GM11168 (cell line): ENCODE measurements around the gene ZFYVE21.

Experiments used
- in situ Hi-C: fragments of 300-500 bp; cut with MboI; formaldehyde crosslinking; loops from one replicate; pipeline ENCODE4 v1.12.0; 2022; ENCODE audit warnings: low sequenced_read_pairs; ENCODE audit not compliant: unreplicated experiment

The ZFYVE21 gene

DNA sequence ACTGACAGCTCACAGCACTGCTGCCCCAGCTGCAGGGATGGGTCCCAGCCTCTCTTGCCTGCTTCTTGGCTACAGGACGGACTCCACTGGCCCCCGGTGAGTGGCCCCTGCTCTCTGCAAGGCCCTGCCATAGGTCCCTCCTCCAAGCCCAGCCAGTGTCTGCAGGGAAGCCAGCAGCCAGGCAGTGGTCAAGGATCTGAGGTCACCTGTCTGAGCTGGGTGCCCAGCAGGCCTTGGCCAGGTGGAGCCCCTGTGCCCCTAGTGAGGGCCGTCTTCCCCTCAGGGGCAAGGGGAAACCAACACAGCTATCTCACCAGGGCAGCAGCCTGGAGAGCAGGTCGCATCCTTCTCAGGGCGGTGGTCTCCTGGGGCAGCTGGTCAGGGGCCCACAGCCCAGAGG, 13.5 kb upstream of the ZFYVE21 start:
- in situ Hi-C loops, result no loop called here

DNA sequence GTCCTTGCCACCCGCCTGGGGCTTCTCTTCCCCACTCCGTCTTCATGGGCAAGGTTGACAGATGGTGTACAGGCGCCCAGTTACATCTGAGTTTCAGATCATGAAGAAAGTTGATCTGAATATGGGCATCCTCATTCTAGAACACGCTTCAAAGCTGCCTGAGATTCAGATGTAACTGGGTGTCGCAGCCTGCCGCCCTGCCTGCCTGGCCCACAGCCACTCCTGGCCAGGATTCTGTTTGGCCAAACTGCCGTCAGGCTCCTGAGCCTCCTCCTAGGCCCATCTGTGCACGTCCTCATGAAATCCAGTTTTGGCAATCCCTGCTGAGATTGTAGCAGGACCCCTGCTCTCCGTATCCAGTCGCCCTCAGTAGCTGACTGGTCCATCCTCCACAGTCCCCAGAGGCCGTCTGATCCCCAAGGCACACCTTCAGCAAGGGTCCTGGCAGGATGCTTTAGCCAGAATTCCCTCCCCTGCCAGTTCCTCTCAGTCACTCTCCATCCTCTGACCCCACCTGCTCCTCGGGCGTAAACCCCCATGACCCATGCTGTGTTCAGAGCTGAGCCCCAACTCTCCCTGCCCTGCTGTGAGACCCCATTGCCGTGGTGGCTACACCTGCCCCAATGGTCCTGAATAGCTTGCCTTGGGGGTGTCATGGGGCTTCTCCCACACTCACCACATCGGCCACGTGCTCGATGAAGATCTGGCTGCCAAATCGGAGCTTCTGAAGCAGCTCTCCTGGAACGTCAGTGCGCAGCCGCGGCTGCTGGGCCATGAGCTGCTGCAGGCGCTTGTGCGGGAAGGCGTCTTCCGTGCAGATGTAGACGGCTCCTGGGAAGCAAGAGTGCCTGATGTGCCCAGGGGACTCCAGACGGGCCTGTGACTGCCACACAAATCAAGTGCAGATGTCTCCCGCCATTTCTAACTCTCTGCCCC, 12.8 kb upstream of the ZFYVE21 start:
- in situ Hi-C loops, result no loop called here

DNA sequence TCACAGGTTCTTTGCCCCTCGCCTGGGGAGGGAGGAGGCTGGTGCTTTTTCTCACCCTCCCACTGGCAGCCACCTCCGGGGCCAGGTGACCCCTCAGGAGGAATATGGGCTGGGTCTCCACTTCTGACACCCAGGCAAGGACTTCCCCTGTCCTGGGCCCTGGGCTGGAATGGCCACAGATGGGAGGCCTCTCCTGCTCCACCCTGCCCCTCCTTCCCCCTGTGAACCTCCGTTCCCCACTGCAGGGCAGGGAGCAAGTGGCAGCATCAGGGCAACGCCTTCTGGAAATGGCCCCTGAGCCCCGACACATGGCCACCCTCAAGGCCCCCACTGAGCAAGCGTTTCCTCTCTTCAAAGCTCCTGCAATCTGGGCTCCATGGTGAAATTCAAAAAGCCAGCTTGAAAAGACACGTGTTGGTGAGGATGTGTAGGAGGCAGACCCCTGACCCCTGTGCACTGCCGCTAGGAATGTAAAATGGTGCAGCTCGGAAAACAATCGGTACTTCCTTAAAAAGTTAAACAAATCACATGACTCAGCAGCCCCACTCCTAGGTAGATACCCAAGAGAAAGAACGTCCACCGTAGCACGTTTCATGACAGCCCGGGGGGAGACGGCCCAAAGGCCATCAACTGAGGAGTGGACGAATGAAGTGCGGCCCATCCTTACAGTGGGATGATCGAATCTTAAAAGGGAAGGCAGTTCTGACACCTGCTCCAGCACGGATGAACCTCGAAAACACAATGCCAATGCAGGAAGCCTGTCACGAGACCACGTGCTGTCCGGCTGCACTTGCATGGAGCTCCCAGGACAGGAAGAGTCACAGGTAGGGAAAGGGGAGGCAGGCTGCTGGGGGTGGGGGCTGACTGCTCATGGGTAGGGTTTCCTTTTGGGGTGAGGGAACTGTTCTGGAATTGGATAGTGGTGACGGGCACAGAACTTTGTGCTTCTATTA, 11.9 kb upstream of the ZFYVE21 start:
- in situ Hi-C loops, result no loop called here

DNA sequence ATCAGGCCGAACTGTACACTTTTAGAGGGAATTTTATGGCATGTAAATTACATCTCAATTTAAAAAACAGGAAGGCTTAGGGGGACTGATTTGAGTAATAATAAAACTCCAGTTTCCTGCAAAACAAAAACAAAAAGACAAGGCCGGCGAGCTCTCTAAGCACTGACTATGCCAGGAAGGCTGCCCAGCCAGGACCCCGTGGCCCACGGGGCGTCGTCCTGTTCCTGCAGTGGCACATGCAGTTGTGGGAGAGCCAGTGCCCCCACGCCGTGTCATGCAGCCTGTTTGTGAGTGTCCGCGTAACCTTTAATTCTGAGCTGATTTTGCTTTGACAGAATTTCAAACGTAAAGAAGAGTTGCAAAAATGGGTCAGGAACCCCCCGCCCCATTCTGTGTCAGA, 10.9 kb upstream of the ZFYVE21 start:
- in situ Hi-C loops, result no loop called here

DNA sequence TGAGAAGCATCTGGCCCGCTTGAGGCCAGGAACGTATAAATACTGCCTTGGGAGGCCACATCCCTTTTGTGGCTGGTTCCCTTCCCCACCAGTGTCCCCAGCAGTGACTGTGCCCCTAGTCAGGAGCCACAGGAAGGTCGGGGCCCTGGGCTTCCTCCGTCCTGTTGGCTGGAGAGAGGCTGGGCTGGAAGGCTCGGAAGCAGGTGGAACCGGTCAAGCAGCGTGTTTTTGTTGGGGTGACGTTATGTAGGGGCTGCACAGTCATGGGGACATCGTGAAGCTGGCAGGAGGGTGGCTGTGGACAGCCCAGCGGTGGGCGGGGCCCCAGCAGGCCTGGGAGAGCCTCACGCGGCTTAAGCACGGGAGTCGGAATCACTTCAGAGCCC, 10.5 kb upstream of the ZFYVE21 start:
- in situ Hi-C loops, result no loop called here

DNA sequence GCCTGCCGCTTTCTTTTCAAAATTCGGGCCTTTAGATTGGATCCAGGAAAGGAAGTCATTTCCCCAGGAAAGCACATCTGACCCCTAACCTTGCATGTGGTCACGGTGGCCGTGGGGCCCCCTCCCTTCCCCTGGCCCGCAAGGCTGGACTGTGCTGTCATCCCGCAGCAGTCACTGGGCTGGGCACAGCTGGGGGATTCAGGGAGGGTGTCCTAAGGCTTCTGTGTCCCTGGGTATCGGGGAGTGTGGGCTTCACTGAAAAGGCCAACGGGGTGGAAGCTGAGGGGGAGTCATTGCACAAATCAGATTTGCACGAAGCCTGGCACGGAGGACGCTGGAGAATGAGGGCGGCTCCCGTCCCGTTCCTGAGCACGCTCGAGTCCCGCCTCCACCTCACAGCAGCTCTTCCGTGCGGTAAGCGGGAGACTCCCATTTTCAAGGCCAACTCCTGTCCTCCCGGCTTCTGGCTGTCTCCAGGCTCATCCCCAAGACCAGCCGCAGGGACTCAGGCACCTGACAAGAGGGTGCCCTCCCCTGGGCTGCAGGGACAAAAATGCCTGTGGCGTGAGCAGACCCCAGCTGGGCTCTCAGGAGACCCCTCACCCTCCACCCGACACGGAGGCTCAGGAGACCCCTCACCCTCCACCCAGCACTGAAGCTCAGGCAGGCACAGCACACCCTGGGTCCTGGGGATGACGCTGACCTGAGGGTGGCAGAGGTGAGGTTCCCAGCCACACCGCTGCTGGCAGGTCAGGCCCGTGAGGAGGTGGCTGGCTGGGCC, 9.9 kb upstream of the ZFYVE21 start:
- in situ Hi-C loops, result no loop called here

DNA sequence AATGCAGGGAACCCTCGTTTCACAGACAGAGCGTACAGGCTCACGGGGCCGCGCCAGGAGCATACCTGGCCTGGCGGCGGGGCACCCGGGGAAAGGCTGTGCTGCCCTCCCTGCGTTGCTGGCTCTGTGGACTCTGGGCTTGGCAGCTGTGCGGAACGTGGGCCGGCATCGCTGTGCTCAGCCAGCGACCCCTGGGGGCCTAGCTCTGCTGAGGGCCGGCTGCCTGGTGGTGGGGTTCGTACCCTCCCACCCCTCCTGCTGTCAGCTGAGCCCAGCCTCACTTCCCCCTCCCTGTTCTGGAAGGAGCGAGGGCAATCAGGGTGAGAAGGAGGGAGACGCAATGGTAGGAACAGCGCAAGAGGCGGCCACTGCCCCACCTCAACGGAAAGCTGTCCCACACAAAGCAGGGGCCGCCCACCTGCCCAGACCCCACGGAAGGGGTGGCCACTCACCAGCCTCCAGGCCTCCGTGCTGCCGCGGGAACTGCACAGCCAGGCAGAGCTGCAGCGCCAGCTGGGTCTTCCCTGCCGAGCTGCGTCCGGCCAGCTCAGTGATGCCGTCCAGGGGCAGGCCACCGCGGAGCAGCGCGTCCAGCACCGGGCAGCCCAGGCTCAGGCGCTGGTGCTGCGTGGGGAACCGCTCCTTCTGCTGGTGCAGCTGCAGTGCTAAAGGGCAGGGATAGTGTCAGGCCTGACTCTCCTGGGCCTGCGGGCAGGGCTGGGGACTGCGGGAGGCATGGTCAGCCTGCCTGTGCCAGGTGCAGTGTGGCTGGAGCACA, 8.9 kb upstream of the ZFYVE21 start:
- in situ Hi-C loops, result no loop called here

DNA sequence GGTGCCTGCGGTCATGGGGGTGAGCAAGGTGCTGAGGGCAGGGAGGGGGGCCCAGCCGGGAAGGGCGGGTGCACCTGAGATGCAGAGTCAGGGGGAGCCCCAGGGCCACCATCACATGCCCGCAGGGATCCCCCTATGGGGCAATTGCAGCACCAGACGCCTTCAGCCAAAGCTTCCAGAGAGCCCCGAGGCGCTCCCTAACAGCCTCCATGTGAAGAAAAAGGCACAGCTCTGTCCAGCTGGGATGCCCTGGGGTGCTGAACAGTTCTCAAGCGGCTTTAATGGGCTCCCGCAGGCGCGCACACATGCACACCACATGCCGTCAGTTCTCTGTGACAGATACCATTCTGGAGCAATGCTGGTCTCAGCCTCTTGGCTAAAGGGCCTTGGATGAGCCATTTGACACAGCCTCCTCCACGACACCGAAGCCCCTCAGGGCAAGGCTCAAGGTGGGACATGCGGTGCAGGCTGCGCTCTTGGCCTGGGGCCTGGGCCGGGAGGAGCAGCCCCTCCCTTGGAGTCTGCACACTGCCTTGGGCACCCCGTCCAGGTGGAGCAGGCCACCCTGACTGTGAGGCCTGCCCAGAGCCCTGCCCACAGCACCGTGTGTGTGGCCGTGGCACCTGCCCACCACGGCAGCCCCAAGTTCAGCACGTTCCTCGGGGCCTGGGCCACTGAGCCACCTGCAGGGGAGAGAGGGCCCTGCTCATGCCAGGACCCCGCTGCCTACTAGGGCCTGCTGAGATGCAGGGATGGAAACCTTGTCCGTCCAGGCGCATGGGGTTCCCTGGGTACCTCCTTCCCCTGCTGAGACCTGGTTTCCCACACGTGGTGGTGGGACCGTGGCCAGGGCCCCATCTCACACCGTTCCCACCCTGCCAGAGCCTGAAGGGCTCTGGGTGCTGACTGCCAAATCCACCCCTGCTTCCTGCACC, 8.0 kb upstream of the ZFYVE21 start:
- in situ Hi-C loops, result no loop called here

DNA sequence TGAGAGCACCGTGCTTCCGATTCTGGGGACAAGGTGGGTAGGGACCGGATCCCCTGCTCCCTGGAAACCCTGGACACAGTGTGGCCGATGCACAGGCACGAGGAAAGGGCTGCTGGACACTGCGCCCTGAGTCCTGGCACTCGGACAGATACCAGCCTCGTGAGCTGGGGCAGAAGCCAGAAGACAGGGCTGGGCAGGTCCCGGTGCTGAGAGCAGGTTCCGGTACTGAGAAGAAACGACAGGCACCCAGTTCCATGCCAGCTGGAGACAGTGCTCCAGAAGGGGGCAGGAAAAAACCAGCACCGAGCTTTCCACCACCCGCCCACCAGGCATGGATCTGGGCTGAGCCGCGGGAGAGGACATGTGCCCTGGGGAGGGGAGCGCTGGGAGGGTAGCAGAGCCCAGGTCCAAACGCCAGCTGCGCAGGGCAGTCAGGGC, 6.8 kb upstream of the ZFYVE21 start:
- in situ Hi-C loops, result no loop called here

DNA sequence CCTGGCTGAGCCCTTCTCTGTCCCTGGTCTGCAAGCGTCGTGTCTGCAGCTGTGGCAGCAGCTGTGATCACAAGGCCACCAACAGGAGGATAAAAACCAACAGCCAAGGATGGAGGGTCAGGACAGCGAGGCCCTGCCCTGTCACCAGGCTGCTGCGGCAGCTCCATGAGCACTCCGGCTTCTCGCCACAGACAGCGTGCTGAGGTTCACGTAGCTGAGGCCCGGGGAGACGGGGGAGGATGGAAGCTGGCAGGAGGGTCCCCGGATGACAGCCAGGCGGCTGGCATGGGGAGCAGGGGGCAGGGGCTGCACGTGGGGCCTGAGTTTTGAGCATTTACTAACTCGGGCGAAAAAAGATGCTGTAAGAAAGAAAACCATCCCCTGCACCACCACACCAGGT, 5.8 kb upstream of the ZFYVE21 start:
- in situ Hi-C loops, result no loop called here

DNA sequence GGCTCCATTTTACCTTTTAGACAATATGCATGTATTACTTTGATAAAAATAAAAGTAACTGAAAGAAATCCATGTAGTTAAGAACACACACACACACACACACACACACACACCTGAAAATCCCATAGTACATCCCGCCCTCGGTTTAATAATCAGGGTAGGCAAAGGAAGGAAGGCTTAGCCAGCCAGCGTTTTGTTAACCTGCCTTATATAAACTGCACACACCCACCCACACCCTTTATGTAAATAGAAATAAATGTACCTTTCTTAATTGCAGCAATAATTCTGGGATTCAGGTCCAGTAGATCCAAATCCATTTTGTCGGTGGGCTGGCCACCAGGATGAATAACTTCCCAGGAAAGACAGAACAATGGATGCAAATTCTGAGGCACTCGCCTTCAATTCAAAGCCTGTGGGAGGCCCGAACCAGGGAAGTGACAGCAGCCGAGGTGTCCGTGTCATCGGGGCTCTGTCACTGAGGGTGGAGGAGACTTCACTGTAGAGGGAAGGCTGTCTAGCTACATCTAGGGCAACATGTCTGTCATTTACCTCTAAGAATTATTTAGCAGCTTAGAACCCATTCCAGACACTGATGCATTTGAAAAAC, 4.7 kb upstream of the ZFYVE21 start:
- in situ Hi-C loops, result no loop called here

DNA sequence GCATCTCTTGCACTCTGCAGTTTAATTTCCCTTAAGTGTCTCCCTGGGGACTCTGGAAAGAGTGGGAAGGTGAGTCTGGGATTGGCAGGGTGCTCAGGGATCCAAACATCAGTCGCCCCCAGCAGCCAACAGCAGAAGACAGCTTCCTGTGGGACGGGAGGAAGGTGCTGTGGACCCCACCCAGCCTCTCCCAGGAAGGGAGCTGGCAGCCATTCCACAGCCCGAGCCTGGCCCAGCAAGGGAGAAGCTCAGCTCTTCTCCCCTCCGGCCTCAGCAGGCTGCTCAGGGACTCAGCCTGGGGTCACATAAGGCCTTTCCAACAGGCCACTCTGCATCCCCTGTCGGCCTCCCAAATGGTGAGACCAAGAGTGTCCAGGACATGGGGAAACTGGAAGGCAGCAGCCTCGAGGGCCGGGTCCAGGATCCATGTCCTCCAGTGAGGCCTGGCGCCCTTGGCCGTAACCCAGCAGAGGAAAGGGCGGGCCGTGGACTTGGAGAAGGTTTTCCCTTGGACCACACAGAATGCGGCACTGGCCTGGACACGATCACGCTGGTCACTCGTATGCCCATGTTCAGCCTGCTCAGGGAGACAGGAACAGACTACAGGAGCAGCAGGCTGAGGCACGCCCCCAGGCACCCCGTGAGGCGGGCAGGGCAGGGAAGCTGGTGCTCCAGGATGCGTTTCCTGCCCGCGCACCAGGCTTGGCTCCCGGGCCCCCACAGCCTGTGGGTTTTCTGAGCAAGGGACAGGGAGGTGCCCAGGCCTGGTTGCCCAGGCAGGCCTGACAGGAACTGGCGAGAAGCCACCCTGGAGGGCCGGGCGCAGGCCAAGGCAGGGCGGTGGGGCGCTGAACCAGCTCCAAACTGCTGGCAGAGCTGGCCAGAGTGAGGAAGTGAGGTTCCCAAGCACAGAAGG, 3.8 kb upstream of the ZFYVE21 start:
- in situ Hi-C loops, result no loop called here

DNA sequence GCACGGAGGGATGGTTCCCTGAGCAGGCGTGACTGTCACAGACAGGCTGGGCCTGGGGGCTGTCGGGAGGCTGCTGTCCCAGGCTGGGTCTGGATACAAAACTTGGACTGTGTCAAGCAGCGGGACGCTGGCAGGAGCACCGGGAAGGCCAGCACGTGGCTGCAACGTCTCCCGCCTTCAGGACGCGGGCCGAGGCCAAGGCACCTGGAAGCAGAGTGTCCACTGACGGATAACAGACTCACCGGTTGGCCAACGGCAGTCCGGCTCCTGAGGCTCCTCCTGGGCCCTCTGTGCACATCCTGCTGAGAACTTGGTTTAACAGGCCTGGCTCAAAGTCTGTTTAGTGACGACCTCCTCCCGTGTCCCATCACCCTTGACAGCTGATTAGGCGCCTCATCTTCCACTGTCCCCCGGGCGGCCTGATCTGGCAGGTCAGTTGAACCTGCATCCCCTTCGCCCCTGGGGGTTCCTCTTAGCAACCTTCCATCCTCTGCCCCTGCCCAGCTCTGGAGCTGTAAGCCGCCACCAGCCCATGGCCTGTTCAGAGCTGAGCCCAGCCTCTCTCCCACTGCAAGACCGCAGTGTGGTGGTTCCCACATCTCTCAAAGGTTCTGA, 2.9 kb upstream of the ZFYVE21 start:
- in situ Hi-C loops, result no loop called here

DNA sequence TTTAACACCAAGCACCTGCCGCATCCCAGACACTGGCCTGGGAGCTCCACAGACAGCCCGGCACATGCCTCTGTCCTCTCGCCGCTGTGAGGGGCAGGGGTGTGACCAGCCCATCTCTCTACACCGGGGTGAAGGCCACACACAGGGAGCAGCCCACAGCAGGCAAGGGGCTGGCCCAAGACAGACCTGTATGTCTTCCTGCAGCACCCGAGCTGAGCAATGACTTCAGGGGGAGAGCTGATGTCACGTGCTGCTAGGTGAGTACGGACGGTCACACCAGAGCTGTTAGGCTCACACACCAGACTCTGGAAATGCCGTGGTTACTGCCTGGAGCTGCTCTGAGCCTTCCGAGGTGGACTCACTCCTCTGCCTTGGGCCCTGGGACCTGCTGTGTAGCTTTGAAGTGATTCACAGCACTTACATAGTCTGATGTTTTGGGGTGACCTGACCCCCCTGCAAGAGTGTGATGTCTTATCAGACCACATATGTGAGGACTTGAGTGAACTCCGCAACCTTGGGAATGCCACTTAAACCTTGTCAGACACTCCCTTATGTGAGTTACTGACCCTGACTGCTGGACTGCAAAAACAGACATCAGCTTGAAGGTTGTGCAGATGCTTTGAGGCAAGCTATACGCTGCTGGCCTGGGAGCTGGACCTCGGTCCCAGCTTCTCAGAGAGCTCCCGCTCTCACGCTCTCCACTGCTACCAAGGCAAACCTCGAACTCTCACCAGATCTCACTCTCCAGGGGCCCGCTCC, 2.1 kb upstream of the ZFYVE21 start:
- in situ Hi-C loops, result no loop called here

DNA sequence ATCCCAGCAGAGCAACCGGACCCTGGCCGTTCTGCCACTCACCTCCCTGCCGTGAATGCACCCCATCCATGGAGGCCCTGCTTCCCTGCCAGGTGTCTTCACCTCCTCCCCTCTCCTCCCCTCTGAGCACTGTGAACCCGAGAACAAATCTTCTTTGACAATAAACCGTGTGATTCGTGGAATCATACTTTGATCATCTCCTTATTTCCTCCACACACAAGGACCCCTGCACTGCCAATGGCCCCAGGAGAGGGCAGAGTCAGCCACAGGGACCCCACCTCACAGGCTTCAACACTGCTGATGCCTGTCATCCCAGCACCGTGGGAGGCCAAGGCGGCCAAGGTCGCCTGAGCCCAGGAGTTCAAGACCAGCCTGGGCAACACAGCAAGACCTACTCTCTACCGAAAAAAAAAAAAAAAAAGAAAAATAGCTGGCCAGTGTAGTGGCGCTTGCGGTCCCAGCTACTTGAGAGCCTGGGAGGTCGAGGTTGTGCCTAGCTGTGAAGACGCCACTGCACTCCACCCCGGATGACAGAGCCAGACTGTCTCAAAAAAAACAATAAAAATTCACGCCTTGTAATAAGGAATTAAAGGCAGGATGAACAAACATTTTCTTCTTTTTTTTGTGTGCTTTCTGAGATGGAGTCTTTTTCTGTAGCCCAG, 1.4 kb upstream of the ZFYVE21 start:
- in situ Hi-C loops, result no loop called here
